Measurements from ENCODE around the gene GRK3. TPM values are rescaled to one million over a fixed set of nuclear protein-coding genes. Genes with fewer than 3 reads are reported as not detected.

The GRK3 gene
- total and polyA plus RNA-seq, 7 donors: 1.2 to 9.6 (median 7.2) TPM

- no peaks in the 10 kb centered on the region for H3K4me1 ChIP-seq
- TF ChIP-seq POLR2AphosphoS5 (IDR thresholded peaks at IDR 0.05): no peak
- TF ChIP-seq, protein P1, sequence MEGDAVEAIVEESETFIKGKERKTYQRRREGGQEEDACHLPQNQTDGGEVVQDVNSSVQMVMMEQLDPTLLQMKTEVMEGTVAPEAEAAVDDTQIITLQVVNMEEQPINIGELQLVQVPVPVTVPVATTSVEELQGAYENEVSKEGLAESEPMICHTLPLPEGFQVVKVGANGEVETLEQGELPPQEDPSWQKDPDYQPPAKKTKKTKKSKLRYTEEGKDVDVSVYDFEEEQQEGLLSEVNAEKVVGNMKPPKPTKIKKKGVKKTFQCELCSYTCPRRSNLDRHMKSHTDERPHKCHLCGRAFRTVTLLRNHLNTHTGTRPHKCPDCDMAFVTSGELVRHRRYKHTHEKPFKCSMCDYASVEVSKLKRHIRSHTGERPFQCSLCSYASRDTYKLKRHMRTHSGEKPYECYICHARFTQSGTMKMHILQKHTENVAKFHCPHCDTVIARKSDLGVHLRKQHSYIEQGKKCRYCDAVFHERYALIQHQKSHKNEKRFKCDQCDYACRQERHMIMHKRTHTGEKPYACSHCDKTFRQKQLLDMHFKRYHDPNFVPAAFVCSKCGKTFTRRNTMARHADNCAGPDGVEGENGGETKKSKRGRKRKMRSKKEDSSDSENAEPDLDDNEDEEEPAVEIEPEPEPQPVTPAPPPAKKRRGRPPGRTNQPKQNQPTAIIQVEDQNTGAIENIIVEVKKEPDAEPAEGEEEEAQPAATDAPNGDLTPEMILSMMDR (IDR thresholded peaks at IDR 0.05): no peak
- no peak for TF ChIP-seq EP300 (IDR thresholded peaks at IDR 0.05)
- no peak for TF ChIP-seq POLR2A (IDR thresholded peaks at IDR 0.05)
These were observed 157.7 kb downstream of the GRK3 start for GRCh38 chr22:25722223-25722622.

DNA sequence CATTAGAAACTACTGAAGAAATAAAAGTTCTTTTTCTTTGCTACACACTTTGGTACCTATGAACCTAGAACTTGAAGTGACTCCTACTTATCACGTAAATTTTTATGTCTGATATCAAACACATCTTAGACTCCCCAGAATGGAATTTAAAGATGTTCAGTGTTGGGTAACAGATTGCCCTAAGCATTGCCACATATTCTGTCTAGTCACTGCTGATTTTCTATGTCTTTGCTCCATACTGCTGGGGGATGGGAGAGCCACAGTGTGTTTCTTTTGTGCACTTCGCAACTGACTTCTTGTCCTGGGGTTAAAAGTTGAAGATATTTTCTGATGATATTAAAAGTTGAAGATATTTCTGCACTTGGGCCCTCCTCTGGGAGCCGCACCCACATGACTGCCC lies 158.2 kb downstream of the GRK3 start:
- intact Hi-C loops (cut with DNase I): no loop called here

More at GRCh38 chr22:25722223-25722622, 157.7 kb downstream of the GRK3 start:
- Histone ChIP-seq H3K9me3 (no peaks in the 10 kb centered on the region), H3K27ac (no peak overlapping the region), H3K27me3 (no peaks in the 10 kb centered on the region), H3K36me3 (peaks cover 0 to 7% (median 0%) of the 10 kb centered on the region in 4 donors), H3K4me3 (no peak overlapping the region)
- intact Hi-C loops (cut with DNase I): no loop called here
- DNase-seq: no peak
- WGBS, 2 donors: 95 to 96% methylated on average over 16 of the region's 16 CpGs

GRCh38 chr22:25726241-25726640 lies 161.8 kb downstream of the GRK3 start:
- TF ChIP-seq EP300 (IDR thresholded peaks at IDR 0.05) (no peak), POLR2A (IDR thresholded peaks at IDR 0.05) (no peak), POLR2AphosphoS5 (IDR thresholded peaks at IDR 0.05) (no peak)
- TF ChIP-seq, protein P1 (IDR thresholded peaks at IDR 0.05): no peak
- no peaks in the 10 kb centered on the region for H3K9me3 ChIP-seq
- H3K4me3 ChIP-seq: no peak overlapping the region
- no peaks in the 10 kb centered on the region for H3K27me3 ChIP-seq
- no peak overlapping the region for H3K27ac ChIP-seq
- 64 to 72% methylated on average over 4 of the region's 4 CpGs for WGBS, 2 donors
- peaks cover 0 to 7% (median 0%) of the 10 kb centered on the region in 4 donors for H3K36me3 ChIP-seq
- DNase-seq: no peak
- no peaks in the 10 kb centered on the region for H3K4me1 ChIP-seq
- intact Hi-C loops (cut with DNase I): no loop called here

More for the DNA sequence above, 158.2 kb downstream of the GRK3 start:
- WGBS, 2 donors: 94% methylated on average over 3 of the region's 3 CpGs
- Histone ChIP-seq H3K9me3 (no peaks in the 10 kb centered on the region), H3K4me1 (no peaks in the 10 kb centered on the region), H3K36me3 (peaks cover 0 to 7% (median 0%) of the 10 kb centered on the region in 4 donors), H3K27me3 (no peaks in the 10 kb centered on the region), H3K27ac (no peak overlapping the region), H3K4me3 (no peak overlapping the region)
- DNase-seq: no peak
- TF ChIP-seq POLR2AphosphoS5 (IDR thresholded peaks at IDR 0.05) (no peak), POLR2A (IDR thresholded peaks at IDR 0.05) (no peak), EP300 (IDR thresholded peaks at IDR 0.05) (no peak)
- TF ChIP-seq, protein P1 (IDR thresholded peaks at IDR 0.05): no peak

DNA sequence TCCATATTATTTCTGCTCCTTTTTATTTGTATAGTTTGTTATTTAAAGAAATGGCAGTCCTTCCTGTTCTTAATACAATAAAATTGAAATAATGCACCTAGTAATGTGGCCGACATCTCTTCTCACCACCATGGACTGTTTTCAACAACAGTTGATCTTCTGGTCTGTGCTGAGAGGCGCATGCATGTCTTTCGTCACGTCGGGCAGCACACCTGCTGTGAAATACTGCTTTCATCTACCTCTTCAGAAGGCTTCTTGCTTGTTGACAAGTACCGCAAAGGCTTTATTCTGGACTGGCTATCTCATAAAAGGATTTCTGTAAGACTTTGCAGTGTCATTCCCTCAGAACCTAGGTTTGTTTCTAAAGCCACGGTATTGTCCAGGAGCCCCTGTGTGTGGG lies 163.6 kb downstream of the GRK3 start:
- Histone ChIP-seq H3K27me3 (no peaks in the 10 kb centered on the region), H3K4me3 (no peak overlapping the region), H3K27ac (no peak overlapping the region), H3K36me3 (no peaks in the 10 kb centered on the region), H3K9me3 (no peaks in the 10 kb centered on the region), H3K4me1 (no peaks in the 10 kb centered on the region)
- TF ChIP-seq, protein P1 (IDR thresholded peaks at IDR 0.05): no peak
- TF ChIP-seq POLR2A (IDR thresholded peaks at IDR 0.05) (no peak), EP300 (IDR thresholded peaks at IDR 0.05) (no peak), POLR2AphosphoS5 (IDR thresholded peaks at IDR 0.05) (no peak)
- WGBS, 2 donors: 83 to 91% methylated on average over 7 of the region's 7 CpGs
- no peak for DNase-seq
- intact Hi-C loops (cut with DNase I): no loop called here
